SK-N-SH treated with all-trans-retinoic acid at 6 μM for 48 hours (cell line): ENCODE results near the gene MESP2.

Source experiments
- TF ChIP-seq, protein P1 (sequence below): fragments of 250-450 bp; sonication (Bioruptor Pico); IDR thresholded peaks from 2 replicates; pipeline ENCODE4 v1.8.0; 2020; ENCODE audit warnings: mild to moderate bottlenecking, moderate library complexity, borderline replicate concordance
- TF ChIP-seq, protein P2 (sequence below): fragments of 250-450 bp; sonication (Bioruptor Pico); IDR thresholded peaks from 2 replicates; pipeline ENCODE4 v1.8.0; 2021; ENCODE audit warnings: low read depth, mild to moderate bottlenecking, moderate library complexity, borderline replicate concordance

DNA sequence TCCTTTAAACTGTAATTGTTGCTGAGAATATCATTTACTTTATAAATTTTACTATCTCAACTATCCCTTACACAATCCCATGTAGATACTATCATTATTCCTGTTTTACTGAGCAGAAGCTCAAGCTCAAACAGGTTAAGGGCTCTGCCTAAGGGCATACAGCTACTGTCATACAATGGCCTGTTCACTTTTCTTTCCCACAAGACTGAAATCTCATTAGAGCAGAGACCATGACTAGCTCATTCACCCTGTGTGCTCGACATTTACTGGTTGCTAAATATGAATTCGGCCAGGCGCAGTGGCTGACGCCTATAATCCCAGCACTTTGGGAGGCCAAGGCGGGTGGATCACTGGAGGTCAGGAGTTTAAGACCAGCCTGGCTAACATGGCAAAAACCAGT lies 1.6 kb upstream of the MESP2 start:
- TF ChIP-seq, protein P1, sequence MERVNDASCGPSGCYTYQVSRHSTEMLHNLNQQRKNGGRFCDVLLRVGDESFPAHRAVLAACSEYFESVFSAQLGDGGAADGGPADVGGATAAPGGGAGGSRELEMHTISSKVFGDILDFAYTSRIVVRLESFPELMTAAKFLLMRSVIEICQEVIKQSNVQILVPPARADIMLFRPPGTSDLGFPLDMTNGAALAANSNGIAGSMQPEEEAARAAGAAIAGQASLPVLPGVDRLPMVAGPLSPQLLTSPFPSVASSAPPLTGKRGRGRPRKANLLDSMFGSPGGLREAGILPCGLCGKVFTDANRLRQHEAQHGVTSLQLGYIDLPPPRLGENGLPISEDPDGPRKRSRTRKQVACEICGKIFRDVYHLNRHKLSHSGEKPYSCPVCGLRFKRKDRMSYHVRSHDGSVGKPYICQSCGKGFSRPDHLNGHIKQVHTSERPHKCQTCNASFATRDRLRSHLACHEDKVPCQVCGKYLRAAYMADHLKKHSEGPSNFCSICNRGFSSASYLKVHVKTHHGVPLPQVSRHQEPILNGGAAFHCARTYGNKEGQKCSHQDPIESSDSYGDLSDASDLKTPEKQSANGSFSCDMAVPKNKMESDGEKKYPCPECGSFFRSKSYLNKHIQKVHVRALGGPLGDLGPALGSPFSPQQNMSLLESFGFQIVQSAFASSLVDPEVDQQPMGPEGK (CRISPR knock-in tag): no peak
- TF ChIP-seq, protein P2, sequence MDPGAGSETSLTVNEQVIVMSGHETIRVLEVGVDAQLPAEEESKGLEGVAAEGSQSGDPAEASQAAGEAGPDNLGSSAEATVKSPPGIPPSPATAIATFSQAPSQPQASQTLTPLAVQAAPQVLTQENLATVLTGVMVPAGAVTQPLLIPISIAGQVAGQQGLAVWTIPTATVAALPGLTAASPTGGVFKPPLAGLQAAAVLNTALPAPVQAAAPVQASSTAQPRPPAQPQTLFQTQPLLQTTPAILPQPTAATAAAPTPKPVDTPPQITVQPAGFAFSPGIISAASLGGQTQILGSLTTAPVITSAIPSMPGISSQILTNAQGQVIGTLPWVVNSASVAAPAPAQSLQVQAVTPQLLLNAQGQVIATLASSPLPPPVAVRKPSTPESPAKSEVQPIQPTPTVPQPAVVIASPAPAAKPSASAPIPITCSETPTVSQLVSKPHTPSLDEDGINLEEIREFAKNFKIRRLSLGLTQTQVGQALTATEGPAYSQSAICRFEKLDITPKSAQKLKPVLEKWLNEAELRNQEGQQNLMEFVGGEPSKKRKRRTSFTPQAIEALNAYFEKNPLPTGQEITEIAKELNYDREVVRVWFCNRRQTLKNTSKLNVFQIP (CRISPR knock-in tag): no peak
